Gastroesophageal sphincter (tissue), 3 donors: ENCODE data around the gene PRSS22.

Experiments
- POLR2A ChIP-seq, 2 donors: fragments of 450-650 bp; IDR thresholded peaks; one replicate each; pipeline ENCODE4 v1.6.1; 2017; ENCODE audit warnings: antibody characterized with exemption in 2 of 2, mild to moderate bottlenecking in 2 of 2, moderate library complexity in 1 of 2
- TF ChIP-seq, protein P1 (sequence below), 4 experiments: fragments of 200-600 bp in 2 of 4; fragments of 450-650 bp in 2 of 4; sonication (generic) in 1 of 4; IDR thresholded peaks; one replicate each; pipeline ENCODE4 v1.5.1; 2017 to 2019; ENCODE audit warnings: antibody characterized with exemption in 4 of 4, mild to moderate bottlenecking in 2 of 4, moderate library complexity in 2 of 4

DNA sequence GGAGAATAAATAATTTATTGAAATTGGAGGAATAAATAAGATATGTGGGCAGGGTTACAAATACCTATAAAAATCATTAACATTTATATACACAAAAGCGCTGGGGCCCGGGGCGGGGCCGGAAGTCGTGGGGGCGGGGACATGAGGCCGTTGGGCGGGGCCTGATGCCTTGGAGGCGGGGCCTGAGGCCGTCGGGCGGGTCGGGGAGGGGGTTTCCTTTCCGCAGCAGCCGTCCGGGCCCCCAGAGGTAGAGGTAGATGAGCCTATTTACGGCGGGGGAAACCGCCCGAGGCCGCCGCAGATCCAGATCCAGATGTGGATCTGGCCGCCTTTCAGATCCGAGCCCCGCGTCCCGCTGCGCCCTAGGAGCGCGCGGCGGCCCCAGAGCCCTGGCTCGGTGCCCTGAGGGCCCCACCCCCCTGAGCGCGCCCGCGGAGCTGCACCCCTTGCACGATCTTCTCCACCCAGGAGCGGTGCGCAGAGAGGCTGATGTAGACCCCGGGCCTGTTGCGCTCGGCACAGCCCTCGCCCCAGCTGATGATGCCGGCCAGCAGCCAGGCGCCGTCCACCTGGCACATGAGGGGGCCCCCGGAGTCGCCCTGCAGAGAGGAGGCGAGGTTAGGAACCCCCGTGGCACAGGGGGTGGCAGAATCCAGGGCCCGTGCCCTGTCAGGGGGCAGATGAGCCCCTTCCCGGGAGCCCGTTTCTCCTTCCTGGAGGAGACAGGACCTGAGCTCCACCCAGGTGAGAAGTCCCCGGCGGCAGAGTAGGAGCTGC is 5.1 kb downstream of the PRSS22 start:
- TF ChIP-seq, protein P1, sequence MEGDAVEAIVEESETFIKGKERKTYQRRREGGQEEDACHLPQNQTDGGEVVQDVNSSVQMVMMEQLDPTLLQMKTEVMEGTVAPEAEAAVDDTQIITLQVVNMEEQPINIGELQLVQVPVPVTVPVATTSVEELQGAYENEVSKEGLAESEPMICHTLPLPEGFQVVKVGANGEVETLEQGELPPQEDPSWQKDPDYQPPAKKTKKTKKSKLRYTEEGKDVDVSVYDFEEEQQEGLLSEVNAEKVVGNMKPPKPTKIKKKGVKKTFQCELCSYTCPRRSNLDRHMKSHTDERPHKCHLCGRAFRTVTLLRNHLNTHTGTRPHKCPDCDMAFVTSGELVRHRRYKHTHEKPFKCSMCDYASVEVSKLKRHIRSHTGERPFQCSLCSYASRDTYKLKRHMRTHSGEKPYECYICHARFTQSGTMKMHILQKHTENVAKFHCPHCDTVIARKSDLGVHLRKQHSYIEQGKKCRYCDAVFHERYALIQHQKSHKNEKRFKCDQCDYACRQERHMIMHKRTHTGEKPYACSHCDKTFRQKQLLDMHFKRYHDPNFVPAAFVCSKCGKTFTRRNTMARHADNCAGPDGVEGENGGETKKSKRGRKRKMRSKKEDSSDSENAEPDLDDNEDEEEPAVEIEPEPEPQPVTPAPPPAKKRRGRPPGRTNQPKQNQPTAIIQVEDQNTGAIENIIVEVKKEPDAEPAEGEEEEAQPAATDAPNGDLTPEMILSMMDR (IDR thresholded peaks at IDR 0.05) = no peak
- TF ChIP-seq POLR2A (IDR thresholded peaks at IDR 0.05) = no peak
